Right lobe of liver (tissue), 4 donors: Measurements from ENCODE around the gene HPS1.
A peak's percentile ranks its signal among the peaks of the same experiment; 100 is the strongest.

Source experiments
- POLR2A ChIP-seq: fragments of 450-650 bp; IDR thresholded peaks from one replicate; pipeline ENCODE4 v1.6.1; 2017; ENCODE audit warnings: antibody characterized with exemption, mild to moderate bottlenecking
- TF ChIP-seq, protein P1 (sequence below), 4 donors: fragments of 200-600 bp in 3 of 4; fragments of 450-650 bp in 1 of 4; IDR thresholded peaks; one replicate each; pipeline versions ENCODE4 v1.5.1 to v1.8.0; 2016 to 2022; ENCODE audit warnings: antibody characterized with exemption in 4 of 4, mild to moderate bottlenecking in 2 of 4
- donor health status: DM: no; HTN: no; CAD: no.
- donor health status: DM: no; HTN: no; CAD: no.
- donor health status: DM: no; HTN: yes; CAD: no.

DNA sequence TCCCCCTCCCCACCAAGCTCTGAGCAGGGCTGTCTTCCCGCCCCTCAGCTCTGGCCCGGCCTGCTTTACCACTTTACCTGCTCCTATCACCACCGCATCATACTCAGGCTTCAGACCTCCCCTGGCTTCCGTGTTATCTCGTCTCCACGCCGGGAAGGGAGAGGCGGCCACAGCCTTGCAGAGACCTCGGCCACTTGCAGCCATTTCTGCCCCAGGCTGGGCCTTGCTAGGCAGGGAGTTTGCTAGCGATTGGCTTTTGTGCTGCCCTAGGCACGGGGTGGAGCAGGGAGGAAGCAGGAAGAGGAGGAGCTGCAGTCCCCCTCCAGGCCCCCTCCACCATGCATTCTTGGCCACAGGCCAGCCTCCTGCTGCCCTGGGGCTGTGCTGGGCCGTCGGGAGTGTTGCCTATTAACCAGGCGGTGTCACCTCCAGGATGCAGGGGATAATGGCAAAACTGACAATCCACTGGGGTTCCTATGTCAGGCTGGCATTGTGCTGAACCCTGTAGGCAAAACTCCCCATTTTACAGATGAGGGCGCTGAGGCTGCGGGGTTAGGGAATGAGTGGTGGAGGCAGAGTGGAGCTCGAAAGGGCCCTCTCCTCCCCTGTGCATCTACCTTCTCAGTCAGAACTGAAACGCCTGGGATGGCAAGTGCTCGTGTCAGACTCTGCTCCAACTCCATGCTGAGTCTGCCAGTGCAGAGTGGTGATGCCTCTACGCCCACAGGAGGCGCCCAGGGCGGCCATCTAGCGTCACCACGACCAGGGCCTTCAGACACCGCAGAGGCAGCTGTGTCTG is 31.6 kb downstream of the HPS1 start, which contains the start of gene PYROXD2:
- TF ChIP-seq, protein P1, sequence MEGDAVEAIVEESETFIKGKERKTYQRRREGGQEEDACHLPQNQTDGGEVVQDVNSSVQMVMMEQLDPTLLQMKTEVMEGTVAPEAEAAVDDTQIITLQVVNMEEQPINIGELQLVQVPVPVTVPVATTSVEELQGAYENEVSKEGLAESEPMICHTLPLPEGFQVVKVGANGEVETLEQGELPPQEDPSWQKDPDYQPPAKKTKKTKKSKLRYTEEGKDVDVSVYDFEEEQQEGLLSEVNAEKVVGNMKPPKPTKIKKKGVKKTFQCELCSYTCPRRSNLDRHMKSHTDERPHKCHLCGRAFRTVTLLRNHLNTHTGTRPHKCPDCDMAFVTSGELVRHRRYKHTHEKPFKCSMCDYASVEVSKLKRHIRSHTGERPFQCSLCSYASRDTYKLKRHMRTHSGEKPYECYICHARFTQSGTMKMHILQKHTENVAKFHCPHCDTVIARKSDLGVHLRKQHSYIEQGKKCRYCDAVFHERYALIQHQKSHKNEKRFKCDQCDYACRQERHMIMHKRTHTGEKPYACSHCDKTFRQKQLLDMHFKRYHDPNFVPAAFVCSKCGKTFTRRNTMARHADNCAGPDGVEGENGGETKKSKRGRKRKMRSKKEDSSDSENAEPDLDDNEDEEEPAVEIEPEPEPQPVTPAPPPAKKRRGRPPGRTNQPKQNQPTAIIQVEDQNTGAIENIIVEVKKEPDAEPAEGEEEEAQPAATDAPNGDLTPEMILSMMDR (IDR thresholded peaks at IDR 0.05) = no peak
- peak; percentile 71 for TF ChIP-seq POLR2A
